LoVo (cell line): Measurements from ENCODE around the gene MRPL43.

Source experiments
- DNase-seq: peaks from one replicate; pipeline ENCODE4 v3.0.0-alpha.2; 2016; ENCODE audit warnings: low spot score

MRPL43 gene

DNA sequence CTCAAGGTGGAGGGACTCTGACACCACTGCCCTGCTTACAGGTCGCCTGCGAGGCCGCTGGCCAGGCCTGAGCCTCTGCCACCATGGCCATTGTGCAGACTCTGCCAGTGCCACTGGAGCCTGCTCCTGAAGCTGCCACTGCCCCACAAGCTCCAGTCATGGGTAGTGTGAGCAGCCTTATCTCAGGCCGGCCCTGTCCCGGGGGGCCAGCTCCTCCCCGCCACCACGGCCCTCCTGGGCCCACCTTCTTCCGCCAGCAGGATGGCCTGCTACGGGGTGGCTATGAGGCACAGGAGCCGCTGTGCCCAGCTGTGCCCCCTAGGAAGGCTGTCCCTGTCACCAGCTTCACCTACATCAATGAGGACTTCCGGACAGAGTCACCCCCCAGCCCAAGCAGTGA, 15.2 kb upstream of the MRPL43 start:
- no peak for DNase-seq

DNA sequence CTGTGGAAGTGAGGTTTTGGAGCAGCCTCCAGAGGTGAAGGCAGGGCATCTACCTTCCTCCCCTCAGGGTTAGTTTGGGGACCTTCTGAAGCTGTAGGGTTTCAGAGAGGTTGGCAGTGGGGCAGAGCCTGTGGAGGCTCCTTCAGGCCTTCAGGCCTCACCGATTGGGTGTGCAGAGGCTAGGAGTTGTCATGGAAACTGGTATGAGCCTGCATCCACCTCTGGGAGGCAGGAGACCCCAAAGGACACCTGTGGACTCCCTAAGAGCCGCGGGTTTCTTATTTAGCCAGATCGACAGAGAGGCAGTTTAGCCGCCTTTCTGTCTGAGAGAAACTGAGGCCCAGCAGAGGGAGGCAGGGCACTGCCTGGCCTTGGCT, 14.3 kb upstream of the MRPL43 start:
- no peak for DNase-seq

DNA sequence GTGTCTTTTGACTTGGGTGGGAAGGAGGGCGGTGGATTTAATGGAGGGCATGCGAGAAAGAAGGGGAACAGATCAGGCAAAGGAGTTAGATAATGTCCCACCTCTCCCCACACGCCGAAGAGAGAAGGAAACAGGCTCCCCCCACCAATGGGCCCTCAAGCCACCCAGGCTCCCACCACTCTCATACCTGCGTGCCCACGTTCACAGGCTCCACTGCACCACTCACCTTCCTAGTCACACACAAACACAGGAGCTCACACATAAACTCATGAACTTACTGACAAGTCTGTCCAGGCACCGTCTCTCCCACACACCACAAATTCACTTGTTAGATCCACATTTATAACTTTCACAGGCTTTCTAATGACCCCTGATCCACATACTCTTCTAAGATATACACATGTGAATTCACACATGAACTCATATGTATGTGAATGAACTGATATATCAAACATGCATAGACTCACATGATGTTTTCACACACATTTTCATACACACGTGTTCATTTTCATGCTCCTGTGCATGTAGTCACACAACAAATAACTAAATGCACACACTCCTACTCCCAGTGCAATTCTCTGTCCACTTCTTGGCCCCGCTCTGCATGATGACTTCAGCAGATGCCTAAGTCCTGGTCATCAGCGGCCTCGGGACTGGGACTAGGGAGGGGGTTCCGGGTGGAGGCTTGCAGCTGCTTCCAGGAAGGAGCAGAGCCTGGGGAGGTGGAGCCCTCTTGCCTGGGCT, 13.8 kb upstream of the MRPL43 start:
- DNase-seq: no peak

DNA sequence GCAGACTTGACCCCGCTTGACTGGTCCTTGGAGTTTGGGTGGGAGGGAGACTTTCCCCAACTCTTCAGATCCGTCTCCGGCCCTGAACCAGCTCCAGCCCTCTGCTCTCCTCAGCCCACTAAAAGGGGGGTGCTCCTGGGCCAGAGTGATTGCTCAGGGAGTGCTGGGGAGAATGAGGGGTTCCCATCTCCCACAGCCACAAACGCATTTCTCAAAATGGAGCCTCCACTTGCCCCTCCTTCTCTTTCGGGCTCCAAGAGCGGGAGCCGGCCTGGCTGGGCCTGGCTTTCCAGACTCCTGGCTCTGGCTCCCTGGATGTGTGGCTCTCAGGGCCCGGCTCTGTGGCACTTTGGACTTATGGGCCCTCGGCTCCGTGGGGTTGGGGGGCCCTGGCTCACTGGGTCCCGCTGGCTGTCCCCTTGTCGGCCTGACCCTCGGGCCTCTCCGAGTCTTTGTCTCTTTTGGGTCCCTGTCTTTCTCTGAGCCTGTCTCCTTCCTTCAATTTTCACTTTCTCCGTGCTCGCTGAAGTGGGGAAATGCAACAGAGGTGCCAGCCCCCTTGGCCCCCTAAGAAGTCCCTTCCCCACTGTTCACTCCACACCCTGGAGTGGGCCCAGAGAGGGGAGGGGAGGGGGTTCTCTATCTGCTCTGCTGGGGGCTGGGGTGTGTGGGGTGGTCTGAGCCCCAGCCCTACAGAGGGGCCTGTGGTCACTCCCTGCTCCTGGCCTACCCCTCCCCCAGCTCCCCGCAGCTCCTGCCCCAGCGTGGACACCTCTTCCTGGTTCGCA, 13.0 kb upstream of the MRPL43 start:
- no peak for DNase-seq

DNA sequence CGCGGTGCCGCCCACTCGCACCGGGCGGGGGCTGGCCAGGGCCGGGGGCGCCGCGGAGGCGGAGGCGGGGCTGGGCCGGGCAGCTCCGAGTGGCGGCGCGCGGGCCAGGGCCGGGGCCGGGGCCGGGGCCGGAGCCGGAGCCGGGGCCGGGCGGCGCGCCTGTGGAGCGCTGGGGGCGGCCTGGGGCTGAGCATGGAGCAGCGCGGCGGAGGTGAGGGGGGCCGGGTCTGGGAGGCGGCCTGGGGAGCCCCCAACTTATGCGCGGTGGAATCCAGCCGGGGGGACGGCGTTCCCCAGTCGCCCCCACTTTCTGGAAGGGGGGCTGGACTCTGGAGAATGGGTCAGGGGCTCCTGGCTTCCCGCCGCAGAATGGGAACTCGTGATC, 12.4 kb upstream of the MRPL43 start, which contains the start of gene LZTS2:
Gene LZTS2, plus strand, starts transcription at position 67 of the 385 bp plus-strand sequence. CDS start 2,731 bp downstream, outside the sequence.
- DNase-seq: no peak

DNA sequence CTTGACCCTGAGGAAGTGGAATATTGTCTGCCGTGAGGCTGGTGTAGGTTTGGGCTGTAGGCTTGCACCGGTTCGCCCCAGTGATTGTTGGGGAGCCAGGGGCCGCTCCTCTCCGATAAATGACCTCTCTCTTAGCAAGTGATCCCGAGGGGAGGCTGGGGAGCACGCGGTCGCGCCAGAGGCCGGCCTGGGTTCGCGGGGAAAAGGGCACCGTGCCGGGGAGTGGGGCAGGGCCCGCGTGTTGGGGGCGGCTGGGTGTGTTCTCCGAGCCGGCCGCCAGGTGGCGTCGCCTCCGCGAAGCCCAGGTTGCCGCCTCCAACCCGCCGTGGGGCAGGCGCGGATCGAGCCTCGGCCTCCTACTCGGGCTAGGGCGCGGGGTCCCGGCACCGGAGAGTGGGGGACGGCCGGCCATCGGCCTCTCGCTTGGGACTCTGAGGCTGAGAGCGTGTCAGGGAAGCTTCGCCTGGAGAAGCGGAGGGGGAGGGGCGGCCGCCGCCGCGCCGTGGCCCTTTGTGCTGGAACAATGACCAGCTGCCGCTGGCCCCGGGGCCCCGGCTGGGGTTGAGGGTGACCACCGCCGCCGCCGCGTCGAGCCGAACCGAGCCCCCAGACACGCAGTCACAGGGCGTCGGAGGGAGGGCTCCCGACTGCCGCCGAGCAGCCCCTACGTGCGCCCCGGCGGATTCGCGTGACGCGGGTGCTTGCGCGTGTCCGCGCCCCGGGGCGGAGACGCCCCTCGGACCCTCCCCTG, 11.9 kb upstream of the MRPL43 start:
- peak; percentile 75 for DNase-seq

DNA sequence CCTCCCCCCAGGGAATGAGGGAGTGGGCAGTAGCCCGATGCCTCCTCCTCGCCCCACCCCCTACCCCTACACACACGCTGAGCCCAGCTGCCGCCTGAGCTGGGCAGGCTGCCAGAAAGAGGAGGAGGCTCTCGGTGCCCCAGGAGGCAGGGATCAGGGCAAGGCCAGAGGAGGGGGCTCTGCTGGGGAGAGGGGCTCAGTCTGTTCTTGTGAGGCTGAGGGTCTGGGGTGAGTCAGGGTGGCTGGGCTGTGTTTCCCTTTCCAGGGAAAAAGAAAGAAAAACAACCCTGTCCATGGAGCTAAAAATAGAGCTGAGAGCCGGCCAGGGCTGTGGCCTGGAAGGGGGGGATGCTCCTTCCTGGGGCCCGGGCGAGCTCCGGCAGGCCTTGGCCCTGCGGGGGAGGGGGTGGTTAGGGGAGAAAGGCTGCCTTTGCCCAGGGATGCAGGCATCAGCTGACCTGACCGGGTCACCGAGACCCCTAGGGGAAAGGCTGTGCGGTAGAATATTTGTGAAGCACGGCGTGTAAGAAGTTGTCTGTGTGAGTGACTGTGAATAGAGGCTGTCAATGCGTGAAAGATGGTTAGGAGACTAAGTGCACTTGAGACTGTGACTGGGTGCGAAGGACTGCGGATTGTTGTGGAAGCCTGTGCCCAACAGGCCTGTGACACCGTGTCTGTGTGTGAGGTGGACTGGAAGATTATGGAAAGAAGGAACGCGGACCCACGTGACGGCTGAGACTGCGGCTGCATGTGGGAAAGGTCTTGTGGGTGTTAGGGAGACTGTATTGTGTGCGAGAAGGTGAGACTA, 11.1 kb upstream of the MRPL43 start:
- peak; percentile 74 for DNase-seq

DNA sequence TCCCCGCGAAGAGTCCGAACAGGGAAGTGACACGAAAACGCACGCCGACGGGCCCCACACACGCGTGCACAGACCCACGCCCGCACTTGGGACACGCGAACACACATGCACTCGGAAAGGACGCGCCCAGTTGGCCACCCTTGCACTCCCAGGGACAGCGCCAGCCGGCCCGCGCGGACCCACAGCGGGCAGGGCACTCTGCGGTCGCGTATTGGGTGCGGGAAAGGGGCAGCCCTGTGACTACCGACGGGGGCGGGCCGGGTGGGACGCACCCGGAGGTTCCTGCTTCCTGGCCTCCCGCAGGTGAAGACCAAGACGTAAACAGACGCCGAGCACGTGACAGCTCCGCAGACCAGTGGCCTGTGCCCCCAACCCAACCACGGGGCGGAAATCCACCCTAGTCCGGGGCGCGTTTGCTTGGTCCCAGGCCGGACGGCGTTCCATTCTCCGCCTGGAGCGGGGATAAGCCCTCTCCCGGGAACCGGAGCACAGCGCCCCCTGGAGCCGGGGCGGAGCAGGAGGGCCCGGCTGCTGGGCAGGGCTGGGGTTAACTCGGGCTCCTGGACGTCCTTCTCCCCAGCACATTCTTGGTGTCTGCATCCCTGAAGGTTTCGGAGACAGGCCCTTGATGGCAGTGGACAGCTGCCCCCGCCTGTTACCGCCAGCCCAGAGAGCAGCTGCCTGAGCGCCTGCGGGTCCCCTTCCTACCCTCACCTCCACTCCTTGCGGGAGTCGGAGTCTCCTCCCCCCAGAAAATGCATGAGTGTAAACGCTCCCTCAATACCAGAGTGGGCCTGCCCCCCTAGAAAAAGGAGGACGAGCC, 10.3 kb upstream of the MRPL43 start:
- peak; percentile 77 for DNase-seq

DNA sequence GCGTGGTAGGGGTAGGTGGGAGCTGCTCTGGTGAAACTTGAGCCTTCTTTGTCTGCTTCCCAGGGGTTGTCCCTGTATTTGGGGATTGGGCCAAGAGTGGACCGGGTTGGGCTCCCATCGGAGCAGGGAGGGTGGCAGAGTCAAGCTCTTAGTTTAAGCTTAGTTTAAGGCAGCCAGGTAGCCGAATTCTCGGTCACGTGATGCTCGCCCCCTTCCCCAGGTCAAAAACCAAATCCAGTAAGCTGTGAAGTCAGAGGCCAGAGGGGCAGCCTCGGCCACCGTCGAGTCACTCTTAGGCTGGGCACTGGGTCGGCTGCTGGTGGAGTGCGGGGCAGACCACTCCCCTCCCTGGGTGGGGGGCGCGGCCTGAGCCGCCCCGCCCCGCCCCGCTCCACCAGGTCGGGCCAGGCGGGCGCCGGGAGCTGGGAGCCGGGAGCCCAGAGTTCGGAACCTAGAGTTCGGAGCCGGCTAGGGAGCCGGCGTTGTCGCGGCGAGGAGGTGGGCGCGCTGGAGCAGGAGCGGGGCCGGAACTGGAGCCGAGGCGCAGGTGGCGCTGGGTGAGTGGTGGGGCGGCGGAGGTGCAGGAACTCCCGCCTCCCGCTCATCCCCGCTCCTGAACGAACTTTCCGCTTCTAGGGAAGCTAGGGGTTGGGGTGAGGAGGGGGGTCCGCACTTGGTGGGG, 9.5 kb upstream of the MRPL43 start:
- peak; percentile 42 for DNase-seq

DNA sequence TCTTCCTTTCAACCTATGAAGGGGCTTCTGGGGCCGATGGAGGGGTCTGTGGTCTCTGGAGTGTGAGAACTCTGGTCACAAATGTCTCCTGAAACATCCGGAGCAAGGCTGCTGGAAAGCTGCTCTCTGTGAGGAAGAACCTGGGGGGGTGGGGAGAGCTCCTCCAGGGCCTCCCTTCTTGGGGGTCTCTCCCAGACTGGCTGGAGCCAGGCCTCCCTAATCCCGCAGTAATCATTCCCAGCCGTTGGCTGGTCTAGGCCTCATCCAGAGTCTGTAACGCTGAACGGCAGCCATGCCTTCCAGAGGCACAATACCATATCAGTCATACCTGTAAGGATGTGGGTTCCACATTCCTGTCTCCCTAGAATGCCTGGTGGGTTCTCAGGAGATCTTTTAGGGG, 7.9 kb upstream of the MRPL43 start:
- DNase-seq: no peak

DNA sequence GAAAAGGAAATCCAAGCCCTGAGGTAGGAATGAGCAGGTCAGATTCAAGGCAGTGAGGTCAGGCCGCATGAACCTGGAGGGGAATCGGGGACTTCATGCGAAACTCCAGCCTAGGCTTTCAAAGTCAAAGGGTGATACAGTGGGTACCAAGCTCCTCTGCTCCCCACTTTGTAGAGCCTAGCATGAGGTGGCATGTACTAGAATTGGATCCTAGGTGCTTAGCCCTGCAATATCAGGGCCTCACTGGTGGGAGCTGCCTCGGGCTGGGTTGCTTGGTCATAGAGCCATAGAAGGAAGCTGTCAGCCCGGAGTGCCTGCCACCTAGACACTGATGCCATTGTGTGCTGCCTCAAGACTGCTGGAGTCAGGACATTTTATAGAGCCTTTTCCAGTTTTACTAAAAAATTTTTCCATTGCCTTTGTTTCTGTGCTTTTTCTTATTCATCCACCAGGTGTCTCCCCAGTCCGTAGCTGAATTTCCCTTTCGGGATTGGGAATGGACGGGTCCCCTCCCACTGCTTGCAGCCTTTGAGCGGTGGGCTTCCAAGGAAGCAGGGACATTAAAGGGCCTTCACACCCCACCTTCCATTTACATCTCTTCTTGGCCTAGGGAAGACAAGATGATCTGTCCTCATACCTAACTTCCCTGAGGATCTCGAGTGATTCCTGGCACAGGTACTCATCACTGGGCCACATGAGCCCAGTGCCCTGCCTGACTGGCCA, 6.8 kb upstream of the MRPL43 start:
- DNase-seq: no peak

DNA sequence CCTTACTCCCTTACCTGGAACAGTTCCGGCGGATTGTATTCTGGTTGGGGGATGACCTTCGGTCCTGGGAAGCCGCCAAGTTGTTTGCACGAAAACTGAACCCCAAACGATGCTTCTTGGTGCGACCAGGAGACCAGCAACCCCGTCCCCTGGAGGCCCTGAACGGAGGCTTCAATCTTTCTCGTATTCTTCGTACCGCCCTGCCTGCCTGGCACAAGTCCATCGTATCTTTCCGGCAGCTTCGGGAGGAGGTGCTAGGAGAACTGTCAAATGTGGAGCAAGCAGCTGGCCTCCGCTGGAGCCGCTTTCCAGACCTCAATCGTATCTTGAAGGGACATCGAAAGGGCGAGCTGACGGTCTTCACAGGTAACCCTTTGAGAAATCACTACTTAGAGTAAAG, 1.8 kb upstream of the MRPL43 start:
- no peak for DNase-seq

DNA sequence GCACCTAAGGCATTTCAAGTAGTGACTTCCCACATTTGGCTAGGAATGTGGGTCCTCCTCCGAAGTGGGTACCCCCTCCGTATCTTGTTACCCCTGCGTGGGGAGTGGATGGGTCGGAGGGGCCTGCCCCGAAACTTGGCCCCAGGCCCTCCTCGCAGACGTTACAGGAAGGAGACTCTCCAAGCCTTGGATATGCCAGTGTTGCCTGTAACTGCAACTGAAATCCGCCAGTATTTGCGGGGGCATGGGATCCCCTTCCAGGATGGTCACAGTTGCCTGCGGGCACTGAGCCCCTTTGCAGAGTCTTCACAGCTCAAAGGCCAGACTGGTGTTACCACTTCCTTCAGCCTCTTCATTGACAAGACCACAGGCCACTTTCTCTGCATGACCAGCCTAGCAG, 869 bp upstream of the MRPL43 start:
- no peak for DNase-seq

DNA sequence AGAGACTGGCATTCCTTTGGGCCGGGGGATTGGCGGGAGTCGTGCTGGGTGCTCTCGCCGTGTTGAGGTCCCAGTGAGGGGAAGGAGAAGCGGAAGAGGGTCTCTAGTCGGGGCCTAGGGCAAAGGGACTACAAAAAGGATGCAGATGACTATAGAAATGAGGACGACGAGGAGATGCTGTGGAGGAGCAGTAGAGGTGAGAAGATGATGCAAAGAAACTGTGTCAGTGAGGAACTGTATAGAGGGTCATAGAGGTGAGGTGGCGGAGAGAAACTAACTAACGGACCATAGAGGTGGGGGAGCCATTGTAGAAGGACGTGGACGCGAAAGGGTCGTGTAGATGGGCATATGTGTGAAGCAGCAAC, 370 bp upstream of the MRPL43 start:
- no peak for DNase-seq

DNA sequence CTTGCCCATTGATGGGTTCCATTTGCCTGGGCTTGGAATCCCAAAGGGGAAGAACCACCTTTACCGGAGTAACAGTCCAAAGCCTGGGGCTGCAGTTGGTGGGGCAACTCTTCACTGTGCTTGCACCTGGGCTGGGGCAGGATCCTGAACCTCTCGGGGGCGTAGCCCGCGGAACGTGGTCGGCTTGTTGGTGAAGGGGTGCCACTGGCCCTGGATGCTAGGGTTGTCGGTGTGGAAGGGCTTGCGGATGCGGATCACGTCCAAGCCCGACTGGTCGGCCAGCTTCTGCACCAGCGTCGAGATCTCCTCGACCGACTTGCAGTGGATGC, 710 bp downstream of the MRPL43 start:
- no peak for DNase-seq

DNA sequence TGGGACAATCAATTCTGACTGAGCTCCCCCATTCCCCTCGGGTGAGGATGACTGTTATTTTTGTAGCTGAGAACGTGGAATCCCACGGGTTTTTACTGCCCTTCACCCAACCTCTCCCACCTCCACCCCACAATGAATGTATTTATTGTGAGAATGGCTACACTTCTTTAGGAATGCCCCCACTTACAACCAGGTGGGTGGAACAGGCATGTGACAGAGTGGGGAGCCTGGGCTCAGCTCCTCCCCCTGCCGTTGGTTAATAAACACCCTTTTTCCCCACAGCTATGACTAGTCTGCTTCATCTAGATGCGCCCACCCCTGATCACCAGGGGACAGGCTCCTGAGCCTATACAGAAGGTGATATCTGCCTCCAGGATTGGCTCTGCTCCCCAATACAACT, 2.0 kb downstream of the MRPL43 start:
- DNase-seq: no peak

DNA sequence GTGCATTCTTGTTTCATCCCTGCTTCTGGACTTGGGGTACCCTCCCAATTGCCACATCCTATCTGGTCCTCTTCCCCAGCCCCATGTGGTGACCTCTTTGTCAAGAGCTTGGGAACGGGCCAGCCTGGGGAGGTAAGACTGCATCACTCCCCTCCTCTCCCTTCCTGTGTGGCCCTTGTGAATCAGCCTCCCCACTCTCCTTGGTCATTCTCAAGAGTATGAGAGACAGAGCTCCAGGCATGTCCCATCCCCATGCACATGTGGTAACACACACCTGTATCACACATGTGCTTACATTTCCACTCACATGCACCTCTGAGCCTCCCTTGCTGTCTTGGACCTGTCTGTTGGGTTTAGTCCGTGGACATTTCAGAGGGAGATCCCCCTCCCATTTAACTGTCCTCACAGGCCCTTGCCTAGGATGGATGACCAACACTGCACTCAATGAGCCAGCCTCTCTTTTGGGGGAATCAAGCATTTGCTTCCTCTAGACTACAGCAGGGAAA, 2.6 kb downstream of the MRPL43 start:
- no peak for DNase-seq

DNA sequence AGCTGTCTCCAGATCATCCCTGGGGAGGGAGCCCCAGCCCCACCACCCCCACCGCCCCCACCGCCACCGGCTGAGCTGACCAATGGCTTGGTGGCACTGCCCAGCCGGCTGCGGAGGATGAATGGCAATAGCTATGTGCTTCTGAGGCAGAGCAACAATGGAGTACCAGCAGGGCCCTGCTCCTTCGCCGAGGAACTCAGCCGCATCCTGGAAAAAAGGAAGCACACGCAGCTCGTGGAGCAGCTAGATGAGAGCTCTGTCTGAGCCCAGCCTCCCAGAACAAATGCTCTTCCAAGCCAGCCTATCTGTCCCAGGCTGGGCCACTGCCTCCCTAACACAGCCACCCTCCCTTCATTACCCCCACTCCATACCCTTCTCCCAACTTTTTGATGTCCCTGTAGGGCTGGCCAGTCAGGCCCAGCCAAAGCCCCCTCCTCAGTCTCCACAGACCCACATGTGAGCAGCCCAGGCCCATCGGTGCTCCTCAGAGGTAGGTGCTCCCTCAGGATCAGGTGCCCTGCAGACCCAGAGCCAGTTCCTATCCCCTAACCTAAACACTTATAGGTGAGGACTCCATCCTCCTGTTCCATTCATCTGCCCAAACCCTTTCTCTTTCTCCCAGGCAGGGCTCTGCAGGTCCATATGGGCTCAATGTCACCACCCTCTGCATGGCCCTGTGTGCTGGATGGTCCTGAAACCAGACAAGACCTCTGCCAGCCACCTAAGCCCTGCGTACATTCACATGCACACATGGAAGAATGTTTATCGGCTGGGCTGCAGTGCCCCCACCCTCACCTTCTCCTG, 3.2 kb downstream of the MRPL43 start:
- no peak for DNase-seq
